GM23338 (cell line): ENCODE data around the gene NBAS.

Source experiments
- EZH2 ChIP-seq: fragments of 200-600 bp; sonication (generic); IDR thresholded peaks from one replicate; pipeline ENCODE4 v1.8.0; 2017; ENCODE audit warnings: antibody characterized with exemption, mild to moderate bottlenecking, low read depth; ENCODE audit not compliant: unreplicated experiment
- EZH2phosphoT487 ChIP-seq: fragments of 200-600 bp; sonication (generic); IDR thresholded peaks from one replicate; pipeline ENCODE4 v1.8.1; 2018; ENCODE audit warnings: antibody characterized with exemption; ENCODE audit not compliant: unreplicated experiment
- JUNB ChIP-seq: IDR thresholded peaks from one replicate; pipeline ENCODE4 v1.6.1; 2016; ENCODE audit warnings: antibody characterized with exemption; ENCODE audit not compliant: unreplicated experiment
- POLR2AphosphoS5 ChIP-seq: IDR thresholded peaks from 2 replicates; pipeline ENCODE4 v1.6.1; 2016; ENCODE audit warnings: antibody characterized with exemption, low read depth
- TF ChIP-seq, protein P1 (sequence below), 2 experiments: fragments of 200-600 bp in 1 of 2; sonication (generic) in 1 of 2; conservative IDR thresholded peaks; 2 replicates each; pipeline versions ENCODE4 v1.5.1 to v1.6.1; 2016 to 2017; ENCODE audit warnings: antibody characterized with exemption in 2 of 2, low read depth in 2 of 2, mild to moderate bottlenecking in 2 of 2, moderate library complexity in 1 of 2
- TF ChIP-seq, protein P2 (sequence below): IDR thresholded peaks from one replicate; pipeline ENCODE4 v1.6.1; 2018; ENCODE audit warnings: antibody characterized with exemption; ENCODE audit not compliant: unreplicated experiment

DNA sequence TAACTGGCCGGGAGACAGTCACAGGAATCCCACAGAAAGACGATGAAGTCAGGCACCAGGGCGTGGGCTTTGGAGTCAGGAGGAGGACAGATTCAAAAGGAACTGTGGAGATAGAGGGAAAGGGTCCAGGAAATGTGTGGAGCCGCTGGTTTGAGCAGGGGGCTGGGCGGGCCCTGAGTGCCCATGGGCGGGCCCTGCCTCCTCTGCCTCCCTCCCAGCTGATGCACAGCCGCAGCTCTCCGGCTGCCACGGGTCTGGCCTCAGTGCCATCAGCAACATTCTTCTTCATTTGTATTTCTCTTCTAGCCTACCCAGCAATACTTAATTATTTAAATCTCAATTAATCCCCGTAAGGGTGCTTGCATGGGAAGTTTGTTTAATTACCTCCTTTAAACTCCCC is 432.3 kb downstream of the NBAS start:
- TF ChIP-seq, protein P1, sequence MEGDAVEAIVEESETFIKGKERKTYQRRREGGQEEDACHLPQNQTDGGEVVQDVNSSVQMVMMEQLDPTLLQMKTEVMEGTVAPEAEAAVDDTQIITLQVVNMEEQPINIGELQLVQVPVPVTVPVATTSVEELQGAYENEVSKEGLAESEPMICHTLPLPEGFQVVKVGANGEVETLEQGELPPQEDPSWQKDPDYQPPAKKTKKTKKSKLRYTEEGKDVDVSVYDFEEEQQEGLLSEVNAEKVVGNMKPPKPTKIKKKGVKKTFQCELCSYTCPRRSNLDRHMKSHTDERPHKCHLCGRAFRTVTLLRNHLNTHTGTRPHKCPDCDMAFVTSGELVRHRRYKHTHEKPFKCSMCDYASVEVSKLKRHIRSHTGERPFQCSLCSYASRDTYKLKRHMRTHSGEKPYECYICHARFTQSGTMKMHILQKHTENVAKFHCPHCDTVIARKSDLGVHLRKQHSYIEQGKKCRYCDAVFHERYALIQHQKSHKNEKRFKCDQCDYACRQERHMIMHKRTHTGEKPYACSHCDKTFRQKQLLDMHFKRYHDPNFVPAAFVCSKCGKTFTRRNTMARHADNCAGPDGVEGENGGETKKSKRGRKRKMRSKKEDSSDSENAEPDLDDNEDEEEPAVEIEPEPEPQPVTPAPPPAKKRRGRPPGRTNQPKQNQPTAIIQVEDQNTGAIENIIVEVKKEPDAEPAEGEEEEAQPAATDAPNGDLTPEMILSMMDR (conservative IDR thresholded peaks at IDR 0.05; ENCODE audit: low read depth in 2 of 2), result no peak
- no peak for TF ChIP-seq POLR2AphosphoS5
- TF ChIP-seq, protein P2, sequence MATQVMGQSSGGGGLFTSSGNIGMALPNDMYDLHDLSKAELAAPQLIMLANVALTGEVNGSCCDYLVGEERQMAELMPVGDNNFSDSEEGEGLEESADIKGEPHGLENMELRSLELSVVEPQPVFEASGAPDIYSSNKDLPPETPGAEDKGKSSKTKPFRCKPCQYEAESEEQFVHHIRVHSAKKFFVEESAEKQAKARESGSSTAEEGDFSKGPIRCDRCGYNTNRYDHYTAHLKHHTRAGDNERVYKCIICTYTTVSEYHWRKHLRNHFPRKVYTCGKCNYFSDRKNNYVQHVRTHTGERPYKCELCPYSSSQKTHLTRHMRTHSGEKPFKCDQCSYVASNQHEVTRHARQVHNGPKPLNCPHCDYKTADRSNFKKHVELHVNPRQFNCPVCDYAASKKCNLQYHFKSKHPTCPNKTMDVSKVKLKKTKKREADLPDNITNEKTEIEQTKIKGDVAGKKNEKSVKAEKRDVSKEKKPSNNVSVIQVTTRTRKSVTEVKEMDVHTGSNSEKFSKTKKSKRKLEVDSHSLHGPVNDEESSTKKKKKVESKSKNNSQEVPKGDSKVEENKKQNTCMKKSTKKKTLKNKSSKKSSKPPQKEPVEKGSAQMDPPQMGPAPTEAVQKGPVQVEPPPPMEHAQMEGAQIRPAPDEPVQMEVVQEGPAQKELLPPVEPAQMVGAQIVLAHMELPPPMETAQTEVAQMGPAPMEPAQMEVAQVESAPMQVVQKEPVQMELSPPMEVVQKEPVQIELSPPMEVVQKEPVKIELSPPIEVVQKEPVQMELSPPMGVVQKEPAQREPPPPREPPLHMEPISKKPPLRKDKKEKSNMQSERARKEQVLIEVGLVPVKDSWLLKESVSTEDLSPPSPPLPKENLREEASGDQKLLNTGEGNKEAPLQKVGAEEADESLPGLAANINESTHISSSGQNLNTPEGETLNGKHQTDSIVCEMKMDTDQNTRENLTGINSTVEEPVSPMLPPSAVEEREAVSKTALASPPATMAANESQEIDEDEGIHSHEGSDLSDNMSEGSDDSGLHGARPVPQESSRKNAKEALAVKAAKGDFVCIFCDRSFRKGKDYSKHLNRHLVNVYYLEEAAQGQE, result no peak
- no peak for TF ChIP-seq EZH2phosphoT487
- TF ChIP-seq EZH2, result no peak
- no peak for TF ChIP-seq JUNB
